Type B pancreatic cell (in vitro differentiated cells): ENCODE measurements around the gene ZNF138. TPM values are rescaled to one million over a fixed set of nuclear protein-coding genes. Genes with fewer than 3 reads are reported as not detected.
A peak's percentile ranks its signal among the peaks of the same experiment; 100 is the strongest.

Experiments
- DNase-seq: peaks from one replicate; pipeline ENCODE4 v3.0.0; 2021; ENCODE audit warnings: mixed read lengths; ENCODE audit not compliant: unreplicated experiment; ENCODE audit errors: extremely low spot score
- H3K27ac Mint-ChIP-seq: 2 replicates; pipeline ENCODE4 v1.8.0; 2021; ENCODE audit warnings: mild to moderate bottlenecking, mixed read lengths
- H3K27me3 Mint-ChIP-seq: 2 replicates; pipeline ENCODE4 v1.8.0; 2021; ENCODE audit warnings: mixed read lengths
- H3K36me3 Mint-ChIP-seq: 2 replicates; pipeline ENCODE4 v1.8.0; 2021; ENCODE audit warnings: mixed read lengths
- H3K4me1 Mint-ChIP-seq: one replicate; pipeline ENCODE4 v1.8.0; 2021; ENCODE audit warnings: mixed read lengths; ENCODE audit not compliant: unreplicated experiment
- H3K4me3 Mint-ChIP-seq: 2 replicates; pipeline ENCODE4 v1.8.0; 2021; ENCODE audit warnings: mild to moderate bottlenecking, mixed read lengths
- H3K9me3 Mint-ChIP-seq: 2 replicates; pipeline ENCODE4 v1.8.0; 2021; ENCODE audit warnings: mixed read lengths
- CTCF ChIP-seq: fragments of 200-600 bp; sonication (generic); conservative IDR thresholded peaks from 2 replicates; pipeline ENCODE4 v1.5.0; 2021; ENCODE audit warnings: antibody characterized with exemption, mild to moderate bottlenecking
- total RNA-seq: library from RNA; stranded (reverse); gene quantifications from 2 replicates; pipeline ENCODE4 v1.2.1, GENCODE V29; 2021; ENCODE audit warnings: low replicate concordance

ZNF138 gene
- total RNA-seq, 1 donor from 2014 or later, result 11.6 TPM

- no peak for TF ChIP-seq CTCF
- Mint-ChIP-seq H3K9me3 (no peaks in the 10 kb centered on the region), H3K27me3 (peaks cover 19% of the 10 kb centered on the region), H3K36me3 (no peaks in the 10 kb centered on the region), H3K27ac (no peak overlapping the region), H3K4me3 (no peak overlapping the region), H3K4me1 (no peaks in the 10 kb centered on the region)
- peak; percentile 34 for DNase-seq
Measured at GRCh38 chr7:64881461-64882287, 87.4 kb downstream of the ZNF138 start.

GRCh38 chr7:64882341-64883112 lies 88.3 kb downstream of the ZNF138 start:
- no peaks in the 10 kb centered on the region for H3K9me3 Mint-ChIP-seq
- no peak for TF ChIP-seq CTCF
- peak; percentile 65 for DNase-seq
- H3K27me3 Mint-ChIP-seq, result peaks cover 23% of the 10 kb centered on the region
- H3K4me3 Mint-ChIP-seq, result no peak overlapping the region
- no peaks in the 10 kb centered on the region for H3K4me1 Mint-ChIP-seq
- no peak overlapping the region for H3K27ac Mint-ChIP-seq
- no peaks in the 10 kb centered on the region for H3K36me3 Mint-ChIP-seq

Other genes starting within 250 kb of the ZNF138 start
- gene ZNF680, start 231.4 kb upstream of the ZNF138 start, total RNA-seq, result 5.5 and 15.9 TPM in 2 replicates
- 6.3 and 11.8 TPM in 2 replicates for gene ZNF107, start 128.3 kb upstream of the ZNF138 start, total RNA-seq
- 6.2 and 9.3 TPM in 2 replicates for gene ZNF273, start 108.8 kb downstream of the ZNF138 start, total RNA-seq
- gene ZNF117, start 196.6 kb downstream of the ZNF138 start, total RNA-seq, result 18.8 and 24.4 TPM in 2 replicates
- 22.9 and 31.6 TPM in 2 replicates for gene ERV3-1, start 212.3 kb downstream of the ZNF138 start, total RNA-seq